Left ventricle myocardium superior (tissue), 1 donor: ENCODE results near the gene MAST1. TPM values are rescaled to one million over a fixed set of nuclear protein-coding genes. Genes with fewer than 3 reads are reported as not detected.
"Not testable (repeated sequence)": the region's sequence is repeated elsewhere in the genome, so short reads cannot be mapped to it uniquely, and the experiment has no call there.

Source experiments
- ATAC-seq: fragments of 200-7000 bp; cut with Tn5 transposase; one replicate; pipeline ENCODE4 v1.9.1; 2020; ENCODE audit warnings: mild to moderate bottlenecking, moderate library complexity
- DNase-seq: peaks from one replicate; pipeline ENCODE4 v3.0.0-alpha.2; 2020
- intact Hi-C: fragments of 100-400 bp; cut with micrococcal nuclease; formaldehyde crosslinking; loops from one replicate; pipeline ENCODE4 v1.11.0; 2022
- long read RNA-seq: library from polyadenylated mRNA; unstranded; transcript quantifications from one replicate; pipeline ENCODE4 v2.0.0, GENCODE V29; 2021
- total RNA-seq: library from RNA; stranded (reverse); fragmentation: NEBNext Ultra II Directional; extraction: Animal tissue kit (Norgen Biotek cat#: 25700); gene quantifications from one replicate; pipeline ENCODE4 v1.2.1, GENCODE V29; 2021
- donor health status: DM: no; HTN: yes; CAD: no; lungs with severe emphysema.

The MAST1 gene
- total RNA-seq = 0.12 TPM
- long read RNA-seq, partial matches to known transcripts = 0 of 1 reads
- long read RNA-seq, other reads (novel, unspliced or antisense) = 0 of 1 reads

GRCh38 chr19:12838182-12838885, at the start of gene MAST1:
TSS of gene MAST1 (plus strand) at chr19:12838515. CDS start at chr19:12838573, 58 bp downstream.
- DNase-seq (peak; percentile 60), ATAC-seq (peak; percentile 74)
- intact Hi-C loops = no loop called here

GRCh38 chr19:12788682-12789097, 49.6 kb upstream of the MAST1 start:
- intact Hi-C loops = no loop called here
- peak; percentile 93 for DNase-seq

DNA sequence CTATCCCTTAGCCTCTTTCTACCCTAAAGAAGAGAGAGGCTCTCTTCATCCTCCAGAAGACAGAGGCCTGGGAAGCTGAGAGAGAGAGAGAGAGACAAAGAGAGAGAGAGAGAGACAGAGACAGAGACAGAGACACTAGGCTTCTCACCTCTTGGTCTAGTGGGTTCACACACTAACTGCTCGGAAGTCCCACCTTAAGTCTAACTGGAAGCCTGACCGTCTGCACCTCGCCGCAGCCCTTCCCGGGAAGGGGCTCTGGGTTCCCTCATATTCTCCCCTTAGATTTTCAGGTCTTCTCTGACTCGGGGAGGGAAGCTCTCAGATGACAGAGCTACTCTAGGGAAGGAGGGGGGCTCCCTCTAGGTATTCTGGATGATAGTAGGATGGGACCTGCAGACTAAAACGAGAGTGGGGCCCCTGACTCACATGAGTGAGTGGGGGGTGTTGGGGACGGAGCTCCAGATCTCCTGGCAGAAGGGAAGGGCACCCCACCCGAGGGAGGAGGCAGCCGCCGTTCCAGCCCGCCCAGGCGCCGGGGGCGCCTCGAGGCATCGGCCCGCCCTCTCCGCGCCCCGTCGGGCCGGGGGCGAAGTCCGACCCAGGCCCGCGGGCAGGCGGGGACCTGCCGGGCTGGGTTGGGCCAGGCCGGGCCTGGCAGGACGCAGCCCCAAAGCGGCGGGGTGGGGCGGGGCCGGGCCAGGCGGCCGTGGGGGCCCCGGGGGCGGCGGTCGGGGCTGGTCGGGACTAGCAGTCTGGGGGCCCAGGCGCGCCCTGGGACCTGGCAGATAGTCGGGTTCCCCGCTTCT, 49.0 kb upstream of the MAST1 start:
- intact Hi-C loops = no loop called here
- ATAC-seq (no peak), DNase-seq (no peak)

More at GRCh38 chr19:12788682-12789097, 49.6 kb upstream of the MAST1 start:
- ATAC-seq = no peak

DNA sequence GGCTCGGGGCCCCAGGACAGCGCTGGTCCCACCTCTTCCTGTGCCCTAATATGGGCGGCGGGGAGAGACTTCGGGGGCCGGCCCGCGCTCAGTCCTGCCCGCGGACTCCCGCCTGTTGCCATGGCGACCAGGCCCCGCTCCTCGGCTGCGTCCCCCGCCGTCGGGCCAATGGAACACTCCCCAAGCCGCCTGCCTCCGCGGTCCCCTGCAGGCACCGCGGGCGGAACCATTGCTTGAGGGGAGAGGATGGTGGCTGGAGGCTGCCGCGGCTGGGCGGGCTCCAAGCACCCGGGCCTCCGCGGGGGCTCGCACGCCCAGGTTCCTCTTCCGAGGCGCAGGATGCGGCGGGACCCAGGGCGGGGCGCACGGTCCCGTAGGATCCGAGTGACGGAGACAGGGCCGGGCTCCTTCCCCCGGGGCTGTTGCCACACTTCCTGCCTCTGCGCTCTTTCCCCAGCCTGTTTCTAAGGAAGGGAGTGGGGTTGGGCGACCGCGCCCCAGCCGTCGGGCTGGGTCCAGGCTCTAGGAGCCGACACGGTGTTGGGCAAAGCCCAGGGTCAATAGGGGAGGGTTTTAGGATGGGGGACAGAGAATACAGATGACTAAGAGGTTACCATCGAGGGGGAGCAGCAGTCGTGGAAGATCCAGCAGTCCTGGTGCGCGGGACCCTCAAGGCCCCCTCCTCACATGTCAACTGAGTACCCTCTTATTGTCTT, 48.3 kb upstream of the MAST1 start:
- DNase-seq = peak; percentile 98
- intact Hi-C loops = no loop called here
- ATAC-seq = peak; percentile 56

DNA sequence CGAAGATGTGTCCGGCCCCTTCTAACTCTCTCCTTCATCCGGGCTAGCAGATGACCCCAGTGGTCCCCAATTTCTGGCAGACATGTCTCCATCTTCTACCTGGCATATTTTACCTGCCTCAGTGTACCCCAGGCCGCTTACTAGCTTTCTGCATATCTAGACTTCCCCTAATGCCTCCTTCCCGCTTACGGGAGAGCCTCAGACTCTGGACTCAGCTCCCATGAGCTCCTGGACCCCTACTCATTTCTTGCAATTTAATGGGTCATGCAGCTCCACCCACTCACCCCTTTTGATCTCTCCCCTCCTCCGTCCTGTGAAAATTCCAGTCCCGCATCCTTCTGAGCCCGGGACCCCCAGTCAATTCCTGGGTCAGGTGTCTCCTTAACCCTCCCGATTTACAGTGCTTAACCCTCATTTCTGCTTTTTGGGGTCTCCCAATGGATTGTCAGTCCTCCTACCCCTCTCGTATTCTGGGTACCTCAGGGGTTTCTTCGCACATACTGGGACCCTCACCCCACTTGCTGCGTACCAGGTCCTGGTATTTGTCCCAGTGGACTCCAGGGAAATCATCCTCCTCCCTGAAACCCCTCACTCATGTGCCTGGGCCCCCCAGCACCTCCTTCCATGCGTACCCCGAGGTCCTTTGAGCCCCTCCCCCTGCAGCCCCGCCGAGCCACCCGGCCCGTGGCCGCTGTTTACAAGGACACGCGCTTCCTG, 47.5 kb upstream of the MAST1 start:
- no peak for DNase-seq
- ATAC-seq = no peak
- intact Hi-C loops = no loop called here

- intact Hi-C loops = no loop called here
- DNase-seq (peak; percentile 99), ATAC-seq (peak; percentile 68)
Observed at GRCh38 chr19:12791345-12792050, 46.8 kb upstream of the MAST1 start, which contains the start of gene JUNB. TSS of gene JUNB (plus strand) at chr19:12791486. CDS start at chr19:12791772, 286 bp downstream.

GRCh38 chr19:12792051-12792852, 46.1 kb upstream of the MAST1 start:
- intact Hi-C loops = no loop called here
- ATAC-seq = no peak
- DNase-seq = peak; percentile 85

- DNase-seq = no peak
- ATAC-seq = no peak
- intact Hi-C loops = no loop called here
Observed at GRCh38 chr19:12792853-12793289, 45.4 kb upstream of the MAST1 start.

DNA sequence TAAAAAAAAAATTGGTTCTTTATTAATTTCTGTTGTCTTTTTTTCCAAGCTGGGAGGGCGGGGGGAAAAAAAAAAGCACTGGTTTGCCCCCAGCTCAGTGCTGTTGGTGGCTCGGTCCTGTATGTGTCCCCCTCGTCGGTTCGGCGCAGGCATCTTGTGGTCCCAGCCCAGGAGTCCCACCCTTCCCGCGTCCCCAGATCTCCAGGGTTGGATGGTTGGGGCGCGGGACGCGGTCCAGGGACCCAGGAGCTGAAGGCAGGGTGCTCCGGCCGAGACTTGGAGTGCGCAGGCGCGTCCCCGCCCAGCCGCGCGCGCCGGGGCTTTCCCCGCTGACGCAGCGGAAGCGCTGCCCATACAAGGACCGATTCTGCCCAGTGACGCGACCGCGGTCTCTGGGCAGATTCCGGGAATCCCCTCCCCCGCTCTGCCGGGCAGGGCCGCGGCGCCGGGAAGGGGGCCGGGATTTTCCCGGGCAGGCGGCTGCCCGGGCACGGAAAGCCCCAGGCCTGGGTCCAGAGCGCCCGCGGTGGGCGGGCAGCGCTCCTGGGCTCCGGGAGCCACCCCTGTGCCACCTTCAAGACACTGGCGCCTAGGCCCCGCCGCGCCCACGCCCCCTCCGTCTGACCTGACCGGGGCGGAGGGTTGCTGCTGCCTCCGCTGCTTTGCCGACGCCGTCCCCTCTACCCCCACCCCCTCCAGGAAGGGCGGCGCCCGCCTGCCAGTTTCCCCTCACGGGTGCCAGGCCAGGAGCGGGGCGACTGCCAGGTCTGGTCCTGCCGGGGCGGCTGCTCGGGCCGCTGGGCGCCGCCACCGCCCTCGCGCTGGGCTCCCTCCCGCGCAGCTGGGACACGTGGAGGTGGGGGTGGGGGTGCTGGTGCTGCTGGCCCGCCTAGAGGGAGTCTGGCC, 44.8 kb upstream of the MAST1 start:
- intact Hi-C loops = loop anchor here (2.0 kb wide), 1 partner anchor 17 kb away; no protein-coding TSS in a partner anchor

DNA sequence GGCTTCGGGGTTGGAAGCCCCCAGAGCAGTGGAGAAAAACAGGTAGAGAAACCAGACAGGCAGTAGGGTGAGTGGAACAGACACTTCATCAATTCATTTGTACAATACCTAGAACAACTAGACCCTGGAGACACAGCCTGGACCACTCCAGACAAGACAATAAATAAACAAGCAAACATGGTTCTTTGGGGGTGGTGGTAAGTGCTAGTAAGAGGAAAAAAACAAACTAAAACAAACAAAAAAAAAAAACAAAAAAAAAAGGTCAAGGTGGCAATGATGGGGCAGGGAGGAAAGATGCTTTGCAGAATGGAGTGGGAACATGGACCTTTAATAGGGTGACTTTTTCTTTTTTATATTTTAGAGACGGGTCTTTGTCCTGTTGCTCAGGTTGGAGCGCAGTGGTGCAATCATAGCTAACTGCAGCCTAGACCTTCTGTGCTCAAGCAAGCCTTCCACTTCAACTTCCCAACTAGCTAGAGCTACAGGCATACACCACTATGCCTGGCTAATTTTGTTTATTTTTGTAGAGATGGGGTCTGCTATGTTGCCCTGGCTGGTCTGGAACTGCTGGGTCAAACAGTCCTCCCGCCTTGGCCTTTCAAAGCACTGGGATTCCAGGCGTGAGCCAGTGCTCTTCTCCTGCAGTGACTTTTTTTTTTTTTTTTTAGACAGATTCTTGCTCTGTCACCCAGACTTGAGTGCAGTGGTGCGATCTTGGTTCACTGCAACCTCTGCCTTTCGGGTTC, 43.9 kb upstream of the MAST1 start:
- DNase-seq (no peak), ATAC-seq (no peak)
- intact Hi-C loops = loop anchor here (2.0 kb wide), 1 partner anchor 18 kb away; no protein-coding TSS in a partner anchor

More for the DNA sequence above, 44.8 kb upstream of the MAST1 start:
- DNase-seq = peak; percentile 97
- peak; percentile 55 for ATAC-seq

- ATAC-seq (no peak), DNase-seq (no peak)
- intact Hi-C loops = loop anchor here (2.0 kb wide), 1 partner anchor 18 kb away; no protein-coding TSS in a partner anchor
Observed at GRCh38 chr19:12794971-12795381, 43.3 kb upstream of the MAST1 start.

- DNase-seq (peak; percentile 74), ATAC-seq (peak; percentile 9)
- intact Hi-C loops = no loop called here
Observed at GRCh38 chr19:12796146-12797071, 41.9 kb upstream of the MAST1 start.

- intact Hi-C loops = no loop called here
- DNase-seq = no peak
- ATAC-seq = no peak
Observed at GRCh38 chr19:12797141-12797587, 41.2 kb upstream of the MAST1 start.

- DNase-seq, intact Hi-C loops, ATAC-seq: not testable (repeated sequence)
Observed at GRCh38 chr19:12797607-12798006, 40.7 kb upstream of the MAST1 start.
